HepG2 (cell line): ENCODE data around the gene CENPC. TPM values are rescaled to one million over a fixed set of nuclear protein-coding genes. Genes with fewer than 3 reads are reported as not detected.

Experiments
- ATF6 ChIP-seq: sonication (generic); formaldehyde crosslinking; conservative IDR thresholded peaks from 2 replicates; pipeline ENCODE4 v1.4.0; 2020; ENCODE audit warnings: missing genetic modification reagents
- ELF4 ChIP-seq: sonication (generic); formaldehyde crosslinking; IDR thresholded peaks from 2 replicates; pipeline ENCODE4 v1.5.0; 2020; ENCODE audit warnings: missing genetic modification reagents, mild to moderate bottlenecking, moderate library complexity, borderline replicate concordance
- JDP2 ChIP-seq: sonication (generic); formaldehyde crosslinking; IDR thresholded peaks from 2 replicates; pipeline ENCODE4 v1.8.1; 2022; ENCODE audit warnings: missing genetic modification reagents, borderline replicate concordance
- KMT2B ChIP-seq: IDR thresholded peaks from 2 replicates; pipeline ENCODE4 v1.6.1; 2016; ENCODE audit warnings: missing genetic modification reagents, missing compliant biosample characterization
- MAFF ChIP-seq: IDR thresholded peaks from 2 replicates; pipeline ENCODE4 v1.6.1; 2011; ENCODE audit warnings: low read depth, low read length, improper control_type of control experiment
- MAZ ChIP-seq, 2 experiments: sonication (generic) in 1 of 2; formaldehyde crosslinking in 1 of 2; IDR thresholded peaks; 2 replicates each; pipeline versions ENCODE4 v1.5.0 to v1.6.1; 2012 to 2020; ENCODE audit warnings: low read depth in 2 of 2, mild to moderate bottlenecking in 2 of 2, borderline replicate concordance in 1 of 2, improper control_type of control experiment in 1 of 2, low read length in 1 of 2, missing genetic modification reagents in 1 of 2, moderate library complexity in 1 of 2
- MED1 ChIP-seq: sonication (generic); formaldehyde crosslinking; IDR thresholded peaks from 2 replicates; pipeline ENCODE4 v1.4.0; 2020; ENCODE audit warnings: missing genetic modification reagents
- ZFAT ChIP-seq: sonication (generic); formaldehyde crosslinking; conservative IDR thresholded peaks from 2 replicates; pipeline ENCODE4 v1.8.1; 2023; ENCODE audit warnings: missing genetic modification reagents, inconsistent platforms
- ZFX ChIP-seq: sonication (generic); formaldehyde crosslinking; IDR thresholded peaks from 2 replicates; pipeline ENCODE4 v1.4.0; 2020; ENCODE audit warnings: mild to moderate bottlenecking, low read depth, missing genetic modification reagents, moderate library complexity
- ZNF326 ChIP-seq: sonication (generic); formaldehyde crosslinking; IDR thresholded peaks from 2 replicates; pipeline ENCODE4 v1.4.0; 2020; ENCODE audit warnings: missing genetic modification reagents, borderline replicate concordance
- ZNF350 ChIP-seq: sonication (generic); formaldehyde crosslinking; IDR thresholded peaks from 2 replicates; pipeline ENCODE4 v1.4.0; 2020; ENCODE audit warnings: mild to moderate bottlenecking, low read depth, missing genetic modification reagents, borderline replicate concordance
- ZNF792 ChIP-seq: IDR thresholded peaks from 2 replicates; pipeline ENCODE4 v1.6.1; 2016
- ZNF839 ChIP-seq: sonication (generic); formaldehyde crosslinking; IDR thresholded peaks from 2 replicates; pipeline ENCODE4 v1.4.0; 2020; ENCODE audit warnings: missing genetic modification reagents, mild to moderate bottlenecking, borderline replicate concordance
- ZNF879 ChIP-seq: sonication (generic); formaldehyde crosslinking; IDR thresholded peaks from 2 replicates; pipeline ENCODE4 v1.8.1; 2023; ENCODE audit warnings: missing genetic modification reagents
- polyA plus RNA-seq, 8 experiments: library from polyadenylated mRNA; depleted of rRNA in 3 of 8; stranded (reverse) in 7 of 8; unstranded in 1 of 8; fragments of >200 nt; fragmentation: Illumina TruSeq in 4 of 8; extraction: Trizol in 4 of 8; gene quantifications; 2 replicates each; pipeline versions ENCODE4 v1.2.1 to v1.2.3, GENCODE V29; 2011 to 2016; ENCODE audit warnings: low read depth in 4 of 8, missing spikeins in 1 of 8, mixed read lengths in 1 of 8; ENCODE audit not compliant: insufficient read depth in 1 of 8
- total RNA-seq, 5 experiments: library from RNA; depleted of rRNA; stranded (reverse); fragments of >200 nt; fragmentation: Illumina TruSeq; extraction: Trizol; gene quantifications; 2 replicates each; pipeline ENCODE4 v1.2.3, GENCODE V29; 2016; ENCODE audit warnings: low read depth in 1 of 5
- TF ChIP-seq, protein P1 (sequence below): sonication (generic); formaldehyde crosslinking; IDR thresholded peaks from 2 replicates; pipeline ENCODE4 v1.4.0; 2020; ENCODE audit warnings: low read depth, missing genetic modification reagents
- TF ChIP-seq, protein P2 (sequence below): sonication (generic); formaldehyde crosslinking; IDR thresholded peaks from 2 replicates; pipeline ENCODE4 v1.4.0; 2020; ENCODE audit warnings: missing genetic modification reagents, borderline replicate concordance

Gene CENPC
- total and polyA plus RNA-seq, 2 of the 13 experiments (the other 11 are each of a cell fraction or from before 2014, with no cell fraction given) = 4.7 to 16.4 TPM

DNA sequence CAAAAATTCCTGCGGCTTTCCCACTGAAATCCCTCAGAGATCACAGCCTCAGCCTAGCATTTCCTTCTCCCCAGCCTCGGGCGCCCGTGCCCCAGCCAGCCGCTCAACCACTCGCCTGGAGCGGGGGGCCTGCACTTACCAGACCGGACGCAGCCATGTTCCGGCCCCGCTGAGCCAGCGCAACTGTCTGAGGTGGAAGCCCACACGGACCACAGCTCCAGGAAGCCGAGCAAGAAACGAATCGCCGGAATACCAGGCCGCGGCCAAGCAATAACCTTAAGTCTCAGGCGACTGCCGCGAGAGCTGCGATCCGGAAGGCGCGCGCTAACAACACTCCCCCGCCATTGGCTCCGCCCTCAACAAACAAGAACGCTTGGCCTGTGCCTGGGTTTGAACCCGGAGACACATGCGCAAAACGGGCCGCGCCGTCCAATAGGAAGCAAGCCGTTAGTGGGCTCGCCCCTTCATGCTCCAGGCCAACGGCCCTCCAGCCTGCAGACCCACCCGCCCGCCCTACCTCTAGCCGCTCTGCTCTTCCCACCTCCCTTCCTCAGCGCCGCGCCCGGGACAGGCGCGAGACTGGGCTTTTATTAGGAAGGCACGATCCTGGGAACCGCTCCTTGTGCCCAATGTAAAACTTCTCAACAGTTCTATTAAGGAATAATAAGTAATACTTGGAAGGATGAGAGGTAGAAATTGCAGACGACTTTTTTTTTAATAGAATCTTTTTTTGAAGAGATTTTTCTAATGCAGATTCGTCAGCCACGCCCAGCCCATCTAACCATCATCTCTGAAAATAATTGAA, at the start of gene CENPC (continued):
- TF ChIP-seq, protein P1, sequence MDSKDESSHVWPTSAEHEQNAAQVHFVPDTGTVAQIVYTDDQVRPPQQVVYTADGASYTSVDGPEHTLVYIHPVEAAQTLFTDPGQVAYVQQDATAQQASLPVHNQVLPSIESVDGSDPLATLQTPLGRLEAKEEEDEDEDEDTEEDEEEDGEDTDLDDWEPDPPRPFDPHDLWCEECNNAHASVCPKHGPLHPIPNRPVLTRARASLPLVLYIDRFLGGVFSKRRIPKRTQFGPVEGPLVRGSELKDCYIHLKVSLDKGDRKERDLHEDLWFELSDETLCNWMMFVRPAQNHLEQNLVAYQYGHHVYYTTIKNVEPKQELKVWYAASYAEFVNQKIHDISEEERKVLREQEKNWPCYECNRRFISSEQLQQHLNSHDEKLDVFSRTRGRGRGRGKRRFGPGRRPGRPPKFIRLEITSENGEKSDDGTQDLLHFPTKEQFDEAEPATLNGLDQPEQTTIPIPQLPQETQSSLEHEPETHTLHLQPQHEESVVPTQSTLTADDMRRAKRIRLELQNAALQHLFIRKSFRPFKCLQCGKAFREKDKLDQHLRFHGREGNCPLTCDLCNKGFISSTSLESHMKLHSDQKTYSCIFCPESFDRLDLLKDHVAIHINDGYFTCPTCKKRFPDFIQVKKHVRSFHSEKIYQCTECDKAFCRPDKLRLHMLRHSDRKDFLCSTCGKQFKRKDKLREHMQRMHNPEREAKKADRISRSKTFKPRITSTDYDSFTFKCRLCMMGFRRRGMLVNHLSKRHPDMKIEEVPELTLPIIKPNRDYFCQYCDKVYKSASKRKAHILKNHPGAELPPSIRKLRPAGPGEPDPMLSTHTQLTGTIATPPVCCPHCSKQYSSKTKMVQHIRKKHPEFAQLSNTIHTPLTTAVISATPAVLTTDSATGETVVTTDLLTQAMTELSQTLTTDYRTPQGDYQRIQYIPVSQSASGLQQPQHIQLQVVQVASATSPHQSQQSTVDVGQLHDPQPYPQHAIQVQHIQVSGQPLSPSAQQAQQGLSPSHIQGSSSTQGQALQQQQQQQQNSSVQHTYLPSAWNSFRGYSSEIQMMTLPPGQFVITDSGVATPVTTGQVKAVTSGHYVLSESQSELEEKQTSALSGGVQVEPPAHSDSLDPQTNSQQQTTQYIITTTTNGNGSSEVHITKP (CRISPR knock-in tag) = peak; percentile 58; the same call in 1 of the 2 replicates
- TF ChIP-seq ZNF792 = 0 out of 2 replicates have a peak, but pooled peaks have one; percentile 43
- 0 out of 2 replicates have a peak, but pooled peaks have one; percentile 27 for TF ChIP-seq MAZ (IDR thresholded peaks at IDR 0.05; ENCODE audit: borderline replicate concordance, low read depth, low read length)
- TF ChIP-seq MAZ (CRISPR knock-in tag; IDR thresholded peaks at IDR 0.05; ENCODE audit: low read depth) = no peak
- TF ChIP-seq ZNF839 (CRISPR knock-in tag) = peak; percentile 82; the same call in 1 of the 2 replicates
- TF ChIP-seq ZNF879 (CRISPR knock-in tag) = 0 out of 2 replicates have a peak, but pooled peaks have one; percentile 22
- TF ChIP-seq ATF6 = no peak
- no peak for TF ChIP-seq MAFF
- peak; percentile 92 for TF ChIP-seq KMT2B (CRISPR knock-in tag)
- no peak for TF ChIP-seq MED1 (CRISPR knock-in tag)
- 0 out of 2 replicates have a peak, but pooled peaks have one; percentile 57 for TF ChIP-seq ELF4 (CRISPR knock-in tag)
- TF ChIP-seq ZFAT (CRISPR knock-in tag) = peak; percentile 93
- TF ChIP-seq JDP2 = no peak
- TF ChIP-seq ZFX (CRISPR knock-in tag) = peak; percentile 97
- TF ChIP-seq ZNF350 = peak; percentile 74; the same call in 1 of the 2 replicates
- TF ChIP-seq, protein P2, sequence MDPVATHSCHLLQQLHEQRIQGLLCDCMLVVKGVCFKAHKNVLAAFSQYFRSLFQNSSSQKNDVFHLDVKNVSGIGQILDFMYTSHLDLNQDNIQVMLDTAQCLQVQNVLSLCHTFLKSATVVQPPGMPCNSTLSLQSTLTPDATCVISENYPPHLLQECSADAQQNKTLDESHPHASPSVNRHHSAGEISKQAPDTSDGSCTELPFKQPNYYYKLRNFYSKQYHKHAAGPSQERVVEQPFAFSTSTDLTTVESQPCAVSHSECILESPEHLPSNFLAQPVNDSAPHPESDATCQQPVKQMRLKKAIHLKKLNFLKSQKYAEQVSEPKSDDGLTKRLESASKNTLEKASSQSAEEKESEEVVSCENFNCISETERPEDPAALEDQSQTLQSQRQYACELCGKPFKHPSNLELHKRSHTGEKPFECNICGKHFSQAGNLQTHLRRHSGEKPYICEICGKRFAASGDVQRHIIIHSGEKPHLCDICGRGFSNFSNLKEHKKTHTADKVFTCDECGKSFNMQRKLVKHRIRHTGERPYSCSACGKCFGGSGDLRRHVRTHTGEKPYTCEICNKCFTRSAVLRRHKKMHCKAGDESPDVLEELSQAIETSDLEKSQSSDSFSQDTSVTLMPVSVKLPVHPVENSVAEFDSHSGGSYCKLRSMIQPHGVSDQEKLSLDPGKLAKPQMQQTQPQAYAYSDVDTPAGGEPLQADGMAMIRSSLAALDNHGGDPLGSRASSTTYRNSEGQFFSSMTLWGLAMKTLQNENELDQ (CRISPR knock-in tag) = 0 out of 2 replicates have a peak, but pooled peaks have one; percentile 28
- no peak for TF ChIP-seq ZNF326 (CRISPR knock-in tag)
